Head of caudate nucleus (tissue), 42 donors: Measurements from ENCODE around the gene FTO.

Experiments
- DNase-seq, 42 donors: peaks; one replicate each; pipeline versions ENCODE4 v3.0.0 to v3.0.0-alpha.2; 2020 to 2021; ENCODE audit warnings: mixed read lengths in 7 of 42
- intact Hi-C: fragments of 100-400 bp; cut with DNase I; formaldehyde crosslinking; loops from one replicate; pipeline ENCODE4 v1.15.0; 2022

FTO gene

GRCh38 chr16:54110016-54110981 is 406.3 kb downstream of the FTO start:
- intact Hi-C loops = no loop called here
- no peak for DNase-seq

GRCh38 chr16:54112451-54113206 is 408.7 kb downstream of the FTO start:
- intact Hi-C loops = no loop called here
- DNase-seq = no peak

GRCh38 chr16:54115558-54115957 is 411.6 kb downstream of the FTO start:
- intact Hi-C loops = no loop called here
- DNase-seq = no peak

GRCh38 chr16:54116124-54116655 is 412.2 kb downstream of the FTO start:
- intact Hi-C loops = no loop called here
- DNase-seq = no peak

GRCh38 chr16:54118846-54119245 is 414.9 kb downstream of the FTO start:
- no peak for DNase-seq
- intact Hi-C loops = no loop called here

GRCh38 chr16:54120846-54121480 is 417.0 kb downstream of the FTO start:
- no peak for DNase-seq
- intact Hi-C loops = no loop called here

- intact Hi-C loops = no loop called here
- no peak for DNase-seq
These were observed 417.8 kb downstream of the FTO start for GRCh38 chr16:54121539-54122295.

GRCh38 chr16:54123766-54124165 is 419.8 kb downstream of the FTO start:
- intact Hi-C loops = no loop called here
- DNase-seq = no peak

- DNase-seq = peak in 1 of 42 donors; percentile 2
- intact Hi-C loops = no loop called here
These were observed 422.0 kb downstream of the FTO start for GRCh38 chr16:54125751-54126655.

- intact Hi-C loops = no loop called here
- no peak for DNase-seq
These were observed 423.0 kb downstream of the FTO start for GRCh38 chr16:54126907-54127306.

GRCh38 chr16:54128629-54129234 is 424.8 kb downstream of the FTO start:
- intact Hi-C loops = no loop called here
- DNase-seq = peak in 40 of 42 donors; percentile 4 to 87 (median 54)

- DNase-seq = no peak
- intact Hi-C loops = no loop called here
These were observed 425.9 kb downstream of the FTO start for GRCh38 chr16:54129810-54130209.

GRCh38 chr16:54135361-54136275 is 431.7 kb downstream of the FTO start:
- no peak for DNase-seq
- intact Hi-C loops = no loop called here

GRCh38 chr16:54136276-54136625 is 432.3 kb downstream of the FTO start:
- intact Hi-C loops = no loop called here
- no peak for DNase-seq

- intact Hi-C loops = no loop called here
These were observed 436.3 kb downstream of the FTO start for GRCh38 chr16:54140057-54140787.

GRCh38 chr16:54140788-54141136 is 436.8 kb downstream of the FTO start:
- DNase-seq = no peak
- intact Hi-C loops = no loop called here

More at GRCh38 chr16:54140057-54140787, 436.3 kb downstream of the FTO start:
- DNase-seq = no peak
